PC-3 (cell line): Measurements from ENCODE around the gene DLG1.

Source experiments
- CTCF ChIP-seq: fragments of 300-600 bp; sonication (generic); conservative IDR thresholded peaks from 2 replicates; pipeline ENCODE4 v1.5.1; 2017; ENCODE audit warnings: antibody characterized with exemption, low read depth, mild to moderate bottlenecking, low read length
- EZH2 ChIP-seq: fragments of 300-600 bp; sonication (generic); IDR thresholded peaks from one replicate; pipeline ENCODE4 v1.6.1; 2017; ENCODE audit warnings: antibody characterized with exemption, mild to moderate bottlenecking, low read length; ENCODE audit not compliant: unreplicated experiment

- no peak for TF ChIP-seq CTCF
- TF ChIP-seq EZH2, result no peak
Measured at GRCh38 chr3:196996454-196997265, 301.8 kb downstream of the DLG1 start.
